Esophagus squamous epithelium (tissue), 4 donors: ENCODE data around the gene RAD51AP1.

Experiments used
- POLR2A ChIP-seq, 4 donors: fragments of 450-650 bp; IDR thresholded peaks; one replicate each; pipeline ENCODE4 v1.6.1; 2017; ENCODE audit warnings: antibody characterized with exemption in 4 of 4, mild to moderate bottlenecking in 4 of 4, moderate library complexity in 3 of 4
- TF ChIP-seq, protein P1 (sequence below), 6 experiments: fragments of 450-650 bp in 4 of 6; fragments of 200-600 bp in 2 of 6; sonication (generic) in 2 of 6; IDR thresholded peaks; one replicate each; pipeline ENCODE4 v1.5.1; 2016 to 2019; ENCODE audit warnings: antibody characterized with exemption in 6 of 6, mild to moderate bottlenecking in 4 of 6, moderate library complexity in 4 of 6

GRCh38 chr12:4580281-4580688 is 41.6 kb downstream of the RAD51AP1 start:
- TF ChIP-seq POLR2A (IDR thresholded peaks at IDR 0.05) = no peak
- TF ChIP-seq, protein P1, sequence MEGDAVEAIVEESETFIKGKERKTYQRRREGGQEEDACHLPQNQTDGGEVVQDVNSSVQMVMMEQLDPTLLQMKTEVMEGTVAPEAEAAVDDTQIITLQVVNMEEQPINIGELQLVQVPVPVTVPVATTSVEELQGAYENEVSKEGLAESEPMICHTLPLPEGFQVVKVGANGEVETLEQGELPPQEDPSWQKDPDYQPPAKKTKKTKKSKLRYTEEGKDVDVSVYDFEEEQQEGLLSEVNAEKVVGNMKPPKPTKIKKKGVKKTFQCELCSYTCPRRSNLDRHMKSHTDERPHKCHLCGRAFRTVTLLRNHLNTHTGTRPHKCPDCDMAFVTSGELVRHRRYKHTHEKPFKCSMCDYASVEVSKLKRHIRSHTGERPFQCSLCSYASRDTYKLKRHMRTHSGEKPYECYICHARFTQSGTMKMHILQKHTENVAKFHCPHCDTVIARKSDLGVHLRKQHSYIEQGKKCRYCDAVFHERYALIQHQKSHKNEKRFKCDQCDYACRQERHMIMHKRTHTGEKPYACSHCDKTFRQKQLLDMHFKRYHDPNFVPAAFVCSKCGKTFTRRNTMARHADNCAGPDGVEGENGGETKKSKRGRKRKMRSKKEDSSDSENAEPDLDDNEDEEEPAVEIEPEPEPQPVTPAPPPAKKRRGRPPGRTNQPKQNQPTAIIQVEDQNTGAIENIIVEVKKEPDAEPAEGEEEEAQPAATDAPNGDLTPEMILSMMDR (IDR thresholded peaks at IDR 0.05) = no peak
